GM11168 (cell line): ENCODE measurements around the gene KCNQ1.

ENCODE experiments used
- in situ Hi-C: fragments of 300-500 bp; cut with MboI; formaldehyde crosslinking; loops from one replicate; pipeline ENCODE4 v1.12.0; 2022; ENCODE audit warnings: low sequenced_read_pairs; ENCODE audit not compliant: unreplicated experiment

Gene KCNQ1

DNA sequence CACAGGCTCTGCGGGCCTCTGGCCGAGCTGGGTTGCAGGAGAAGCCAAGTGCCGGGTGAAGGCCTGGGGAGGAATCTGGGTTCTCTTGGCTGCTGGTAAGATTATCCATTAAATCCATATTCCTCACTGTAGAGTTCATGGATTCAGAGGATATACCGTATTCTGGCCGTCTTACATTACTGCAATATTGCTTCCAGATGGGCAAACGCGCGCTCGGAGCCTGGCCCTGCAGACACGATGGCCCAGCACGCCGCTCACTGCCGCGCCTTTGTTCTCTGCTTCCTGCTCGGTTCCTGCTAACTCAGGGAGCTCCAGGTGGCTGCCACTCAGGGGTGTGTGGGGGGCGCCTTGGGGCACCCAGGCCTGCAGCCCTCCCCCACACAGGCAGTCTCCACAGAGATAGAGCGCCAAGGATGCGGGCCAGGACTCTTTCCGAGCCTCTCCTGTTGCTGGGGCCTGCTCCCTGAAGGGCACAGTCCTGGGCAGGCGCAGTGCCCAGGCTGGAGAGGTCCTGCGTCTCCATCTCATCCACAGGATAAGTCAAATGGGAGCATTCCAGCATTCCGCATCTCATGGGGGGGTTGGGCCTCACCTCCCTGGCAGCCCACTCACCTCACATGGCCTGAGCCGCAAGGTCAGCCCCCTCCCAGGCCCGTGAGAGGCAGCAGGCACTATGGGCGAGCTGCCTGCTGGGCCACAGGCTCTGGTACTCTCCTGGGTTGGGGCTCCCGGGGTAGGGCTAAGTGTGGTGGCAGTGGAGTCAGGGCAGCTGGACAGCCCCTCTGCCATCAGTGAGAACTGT is 269.1 kb downstream of the KCNQ1 start:
- in situ Hi-C loops: no loop called here

DNA sequence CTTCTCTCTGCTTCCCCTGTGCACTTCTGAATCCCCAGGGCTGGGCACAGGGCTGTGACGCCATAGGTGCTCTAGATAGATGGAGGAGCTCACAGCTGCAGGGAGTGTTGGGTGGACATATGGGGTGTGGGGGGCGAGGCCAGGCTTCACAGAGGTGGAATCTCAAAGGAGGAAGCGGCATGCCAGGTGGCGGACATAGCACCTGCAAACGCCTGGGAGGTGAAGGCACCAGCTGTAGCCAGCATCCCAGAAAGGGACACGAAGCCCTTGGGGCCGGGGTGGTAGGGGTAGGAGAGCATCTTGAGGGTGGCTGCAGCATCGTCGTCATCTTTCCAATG is 269.6 kb downstream of the KCNQ1 start:
- in situ Hi-C loops: no loop called here

DNA sequence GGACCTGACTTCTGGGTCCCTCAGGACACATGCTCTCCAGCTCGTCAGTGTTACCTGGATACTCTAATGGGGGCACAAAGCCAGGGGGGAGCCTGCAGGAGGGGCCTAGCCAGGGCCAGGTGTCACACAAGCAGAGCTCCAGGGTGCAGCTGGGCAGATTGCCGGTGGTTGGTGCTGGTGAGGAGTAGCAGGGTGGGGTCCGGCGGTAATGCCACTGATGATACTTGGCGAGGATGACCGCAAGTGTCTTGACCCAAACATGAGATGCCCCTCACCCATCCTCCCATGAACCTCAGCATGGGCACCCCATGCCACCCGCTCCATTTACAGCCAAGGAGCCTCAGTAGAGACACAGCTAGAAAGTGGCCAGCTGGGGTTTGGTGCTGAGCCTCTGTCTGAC is 270.1 kb downstream of the KCNQ1 start:
- in situ Hi-C loops: no loop called here

DNA sequence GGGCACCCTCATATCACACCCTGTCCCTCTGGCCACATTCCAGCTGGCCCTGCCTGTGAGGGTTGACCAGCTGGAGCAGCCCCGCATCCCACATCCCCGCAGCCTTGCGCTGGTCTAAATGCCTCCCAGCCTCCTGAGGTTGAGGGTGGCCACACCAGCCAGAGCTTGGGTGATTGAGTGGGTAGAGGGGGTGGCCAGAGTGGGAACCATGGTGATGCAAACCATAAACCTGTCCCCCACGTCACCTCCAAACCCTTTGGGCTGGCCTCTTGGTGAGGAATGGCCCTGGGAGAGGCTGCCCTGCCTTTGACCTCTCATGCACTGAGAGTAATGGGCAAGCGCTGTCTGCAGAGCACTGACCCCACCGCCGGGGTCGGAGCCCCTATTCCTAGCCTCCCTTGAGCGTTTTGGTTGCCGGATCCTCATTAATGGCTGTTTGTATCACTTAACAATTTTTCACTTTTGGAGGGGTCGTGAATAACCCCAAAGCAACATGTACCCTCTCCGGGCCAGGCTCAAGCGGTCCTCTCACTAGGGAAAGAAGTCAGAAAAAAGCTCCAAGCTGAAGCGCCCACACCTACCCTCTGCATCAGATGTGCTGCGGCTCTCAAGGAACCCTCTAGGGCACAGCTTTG is 271.0 kb downstream of the KCNQ1 start:
- in situ Hi-C loops: no loop called here

DNA sequence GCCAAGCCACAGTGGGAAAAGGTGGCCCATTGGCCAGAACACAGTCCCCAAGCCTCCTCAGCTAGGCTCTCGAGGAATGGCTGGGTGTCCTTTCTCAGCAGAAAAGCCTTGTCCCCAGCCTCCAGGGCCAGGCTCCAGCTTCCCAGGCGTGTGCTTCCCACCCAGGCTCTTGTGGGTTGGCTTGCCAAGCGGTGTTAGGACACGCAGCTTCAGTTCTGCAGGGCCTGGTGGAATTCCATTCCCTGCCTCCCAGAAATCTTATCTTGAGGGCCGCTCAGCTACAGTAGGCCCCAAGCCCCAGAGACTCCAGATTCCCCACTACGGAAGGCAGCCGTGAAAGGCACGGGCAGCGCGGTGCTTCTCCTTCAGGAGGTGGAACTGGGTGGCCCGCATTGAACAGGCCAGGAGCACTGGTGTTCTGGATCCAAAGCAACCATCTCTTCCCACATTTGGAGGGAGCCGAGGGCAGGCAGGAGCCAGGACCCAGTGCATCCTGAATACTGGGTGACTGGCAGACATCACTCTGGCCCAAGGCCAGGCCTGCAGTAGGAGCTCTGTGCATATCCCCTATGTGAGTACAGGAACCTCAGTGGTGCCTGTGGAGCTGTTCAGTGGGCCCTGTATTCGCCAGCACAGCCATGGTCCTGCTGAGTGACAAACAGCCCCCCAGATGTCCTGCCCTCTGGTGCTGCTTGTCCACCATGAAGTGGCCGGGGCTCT is 271.7 kb downstream of the KCNQ1 start:
- in situ Hi-C loops: no loop called here

DNA sequence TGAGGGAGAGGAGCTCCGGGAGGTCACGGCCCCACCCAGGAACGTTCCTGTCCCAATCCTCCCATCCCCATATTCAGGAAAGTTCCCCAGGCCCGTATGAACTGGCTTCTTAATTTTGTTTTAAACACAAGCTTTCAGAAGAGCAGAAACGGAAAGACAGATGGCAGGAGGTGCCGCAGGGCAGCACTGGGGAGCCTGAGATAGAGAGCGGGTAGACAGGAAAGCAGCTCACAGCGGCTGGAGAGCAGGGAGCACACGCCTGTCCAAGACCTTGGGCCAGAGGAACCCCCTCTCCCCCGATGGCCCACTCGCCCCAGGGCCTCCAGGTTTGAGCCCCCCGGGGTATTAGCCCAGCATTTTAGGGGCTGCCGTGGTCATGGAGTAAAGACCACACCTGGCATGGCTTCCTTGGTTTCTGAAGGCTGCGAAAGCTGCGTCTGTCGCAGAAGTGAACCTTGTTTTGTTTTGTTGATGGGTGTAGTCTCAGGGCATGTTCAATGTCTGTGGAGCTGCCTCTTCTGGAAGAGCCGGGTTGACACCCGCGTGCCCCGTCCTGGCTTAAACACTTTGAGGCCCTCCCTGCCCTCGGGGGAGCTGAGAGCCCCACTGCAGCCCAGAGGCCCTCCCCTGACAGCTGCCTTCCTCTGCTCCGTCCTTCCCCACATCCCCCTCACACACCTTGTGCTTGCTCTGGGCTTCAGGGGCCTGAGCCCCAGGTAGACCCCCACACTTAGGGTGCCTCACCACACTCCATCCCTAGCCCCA is 272.9 kb downstream of the KCNQ1 start:
- in situ Hi-C loops: no loop called here

DNA sequence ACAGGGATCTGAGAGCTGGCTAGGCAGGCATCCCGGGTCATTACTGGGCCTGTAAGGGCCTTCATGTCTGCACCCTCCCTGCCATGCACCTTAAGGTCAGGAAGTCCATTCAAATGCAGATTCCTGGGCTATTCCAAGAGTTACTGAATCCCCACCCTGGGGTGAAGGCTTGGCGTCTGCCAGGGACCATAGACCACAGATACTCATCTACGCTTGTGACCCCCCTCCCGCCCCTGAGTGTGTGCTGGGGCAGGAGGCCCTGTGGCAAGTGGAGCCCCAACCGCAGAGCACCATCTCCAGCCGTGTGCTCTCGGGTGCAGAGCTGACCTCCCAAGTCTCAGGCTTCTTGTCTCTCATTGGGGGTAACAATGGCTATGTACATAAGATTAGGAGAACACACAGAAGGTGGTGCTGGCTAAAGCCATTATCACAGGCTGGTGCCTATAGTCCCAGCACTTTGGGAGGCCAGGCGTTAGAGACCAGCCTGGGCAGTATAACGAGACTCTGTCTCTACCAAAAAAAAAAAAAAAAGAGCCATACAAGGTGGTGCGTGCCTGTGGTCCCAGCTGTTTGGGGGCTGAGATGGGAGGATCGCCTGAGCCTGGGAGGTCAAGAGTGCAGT is 274.1 kb downstream of the KCNQ1 start:
- in situ Hi-C loops: no loop called here

DNA sequence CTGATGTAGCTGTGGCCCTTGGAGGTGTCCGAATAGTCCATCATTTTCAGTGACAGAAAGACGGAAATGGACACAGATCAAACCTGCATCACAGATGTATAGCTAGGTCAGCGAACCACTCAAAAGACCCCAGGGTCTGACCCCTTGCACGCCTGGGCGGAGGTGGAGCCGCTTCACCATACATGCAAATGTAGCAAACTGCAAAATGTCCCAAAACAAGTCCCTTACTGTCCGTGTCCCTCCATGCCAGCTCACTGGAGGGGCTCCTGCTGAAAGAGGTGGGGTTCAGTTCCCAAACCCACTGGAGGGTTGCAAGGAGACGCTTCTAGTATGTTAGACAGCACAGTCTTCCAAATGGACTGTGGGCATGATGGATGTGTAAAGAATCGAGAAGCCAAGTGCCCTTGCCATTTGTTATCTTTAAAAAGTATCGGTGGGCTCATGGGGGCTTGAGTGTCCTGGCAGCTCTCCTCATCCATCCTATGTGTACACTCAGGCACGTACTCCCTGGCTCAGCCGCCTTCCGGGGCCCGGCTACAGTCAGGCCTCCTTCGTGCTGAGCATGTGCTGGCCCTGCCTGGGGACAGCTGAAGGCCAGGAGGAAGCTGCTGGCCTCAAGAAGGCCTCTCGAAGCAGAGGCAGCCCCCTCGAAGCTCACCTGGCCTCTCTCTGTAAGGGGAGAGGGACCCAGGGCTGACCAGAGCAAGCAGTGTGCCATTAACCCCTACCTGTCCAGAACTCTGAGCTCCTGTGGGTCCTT is 275.2 kb downstream of the KCNQ1 start:
- in situ Hi-C loops: no loop called here

DNA sequence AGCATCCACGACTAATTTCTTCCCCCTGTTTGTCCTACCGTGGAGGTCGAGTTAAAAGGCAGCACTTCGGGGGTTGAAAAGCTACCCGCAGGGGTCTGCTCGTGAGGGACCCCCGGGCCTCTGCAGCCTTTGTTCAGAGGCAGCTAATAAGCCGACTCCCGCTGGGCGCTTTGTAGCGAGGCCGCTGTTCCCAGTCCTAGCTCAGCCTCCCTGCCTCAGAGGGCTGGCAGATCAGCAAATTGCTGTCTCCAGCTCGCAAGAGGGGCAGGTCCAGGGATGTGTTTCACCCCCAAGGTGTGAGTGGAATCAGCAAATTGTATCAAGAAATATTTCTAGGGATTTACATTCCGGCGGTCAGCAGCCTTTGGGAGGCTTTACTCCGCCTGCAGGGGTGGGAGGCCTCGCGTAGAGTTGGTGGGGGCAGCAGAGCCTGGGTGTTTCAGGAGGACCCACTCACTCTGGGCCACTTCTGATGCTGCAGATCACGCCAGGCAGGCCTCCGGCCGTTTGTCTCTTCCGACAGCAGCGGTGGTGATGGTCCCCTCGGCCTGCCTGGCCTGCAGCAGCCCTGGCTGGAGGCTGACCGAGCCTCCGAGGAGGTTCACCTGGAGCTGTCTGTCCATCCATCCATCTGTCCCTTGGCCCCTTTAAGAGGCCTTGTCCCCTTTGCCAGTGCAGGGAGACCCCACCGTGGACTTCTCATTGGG is 276.6 kb downstream of the KCNQ1 start:
- in situ Hi-C loops: no loop called here

DNA sequence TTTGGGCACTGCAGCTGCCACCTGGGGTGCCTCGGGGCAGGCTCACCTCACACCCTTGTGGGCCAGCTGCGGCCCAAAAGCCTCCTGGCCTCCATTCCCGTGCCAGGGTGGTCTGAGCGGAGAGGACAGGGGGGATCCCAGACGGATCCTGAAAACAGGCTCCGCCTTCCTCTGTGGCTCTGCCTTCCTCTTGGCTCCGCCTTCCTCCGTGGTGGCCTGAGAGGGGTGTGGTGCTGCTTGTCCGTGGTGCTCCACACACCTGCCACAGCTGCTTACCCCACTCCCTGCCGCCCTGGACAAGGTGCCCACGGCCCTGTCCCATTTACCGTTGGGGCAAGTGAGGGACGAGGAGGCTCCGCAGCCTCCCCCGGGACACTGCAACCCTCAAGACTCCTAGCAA is 278.1 kb downstream of the KCNQ1 start:
- in situ Hi-C loops: no loop called here

DNA sequence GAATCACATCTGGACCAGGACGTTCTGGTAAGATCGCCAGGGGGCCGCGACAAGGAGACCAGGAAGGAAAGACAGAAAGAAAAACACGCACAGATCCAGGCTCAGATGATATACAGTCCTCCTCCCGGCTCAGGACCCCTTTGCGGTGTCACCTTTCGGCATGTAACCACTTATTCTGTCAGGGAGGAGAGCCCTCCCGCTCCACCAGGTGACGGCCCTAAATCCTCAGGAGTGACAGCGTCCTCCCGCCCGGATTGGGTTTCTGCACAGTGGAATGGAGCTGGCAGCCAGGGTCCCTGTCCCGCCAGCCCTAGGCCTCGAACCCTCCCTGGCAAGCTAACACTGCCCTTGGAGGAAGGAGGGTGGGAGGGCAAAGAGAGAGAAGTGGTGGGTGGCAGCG is 279.3 kb downstream of the KCNQ1 start:
- in situ Hi-C loops: no loop called here

DNA sequence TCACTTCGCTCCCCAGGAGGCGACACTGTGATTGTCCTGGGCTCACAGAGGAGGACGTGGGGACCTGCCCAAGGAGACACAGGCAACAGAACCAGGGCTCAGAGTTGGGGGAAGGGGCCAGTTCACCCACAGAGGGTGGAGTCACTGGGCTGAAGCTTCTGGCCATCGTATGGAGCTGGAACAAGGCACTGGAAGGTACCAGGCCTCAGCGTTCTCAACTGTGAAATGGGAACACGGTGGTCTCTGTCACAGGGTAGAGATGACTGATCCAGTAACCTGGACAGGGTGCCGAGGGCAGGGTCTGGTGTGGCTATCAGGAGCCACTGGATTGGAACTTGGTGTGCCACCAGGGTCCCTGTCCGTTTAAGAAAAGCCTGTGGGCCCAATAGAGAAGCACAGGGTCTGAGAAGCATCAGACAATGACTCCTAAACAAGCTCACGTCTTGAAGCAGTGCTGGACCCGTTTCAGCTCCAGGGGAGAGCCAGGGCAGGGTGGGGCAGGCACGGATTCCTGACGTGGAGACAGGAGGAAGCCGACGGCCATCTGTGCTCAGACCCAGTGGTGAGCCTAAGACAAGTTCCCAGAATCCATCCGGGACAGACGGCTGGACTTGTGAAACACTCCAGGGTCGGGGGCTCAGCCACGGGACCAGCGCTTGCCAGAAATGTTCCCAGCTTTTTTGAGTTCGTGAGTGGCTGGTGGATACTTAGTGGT is 280.0 kb downstream of the KCNQ1 start:
- in situ Hi-C loops: no loop called here

DNA sequence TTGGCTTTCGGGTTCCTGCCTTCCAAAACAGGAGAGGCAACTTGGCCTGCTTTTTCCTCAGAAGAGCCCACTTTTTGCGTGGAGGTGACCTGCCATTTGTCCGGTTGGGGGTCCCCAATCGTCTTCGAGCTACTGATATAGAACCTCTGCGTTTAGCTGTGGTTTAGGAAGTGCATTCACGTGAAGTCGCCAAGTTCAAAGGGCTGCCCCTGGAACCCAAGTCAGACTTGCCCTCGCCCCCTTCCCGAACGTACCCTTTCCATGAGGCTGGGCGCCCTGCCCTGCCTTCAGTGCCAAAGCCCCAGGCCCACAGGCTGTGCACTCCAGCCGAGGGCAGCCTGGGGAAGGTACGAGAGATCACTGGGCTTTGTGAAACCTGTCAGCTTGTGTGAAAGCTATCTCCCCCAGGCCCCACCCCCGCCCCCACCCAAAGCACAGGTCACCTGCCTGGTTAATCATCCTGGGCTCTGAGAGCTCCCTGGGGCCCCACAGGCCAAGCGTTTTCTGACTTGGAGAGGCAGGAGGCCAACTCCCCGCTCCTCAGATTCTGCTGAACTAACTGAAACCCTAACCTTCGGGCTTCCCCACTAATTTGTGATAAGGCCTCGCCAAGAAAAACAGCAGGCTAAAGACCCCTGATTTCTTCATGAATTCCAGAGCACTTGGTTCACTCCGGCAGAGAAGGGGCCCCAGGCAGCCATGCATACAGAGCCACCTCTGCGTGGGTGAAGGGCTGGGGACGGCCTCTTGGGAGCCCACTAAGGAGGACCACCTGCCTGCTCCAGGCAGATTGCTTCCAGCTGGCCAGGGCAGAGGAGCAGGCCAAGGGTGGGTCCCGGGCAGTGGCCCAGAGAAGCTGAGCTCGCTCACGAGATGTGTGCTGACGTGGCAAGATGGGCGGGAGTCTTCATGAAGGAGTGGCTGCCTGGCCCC is 280.8 kb downstream of the KCNQ1 start:
- in situ Hi-C loops: no loop called here

DNA sequence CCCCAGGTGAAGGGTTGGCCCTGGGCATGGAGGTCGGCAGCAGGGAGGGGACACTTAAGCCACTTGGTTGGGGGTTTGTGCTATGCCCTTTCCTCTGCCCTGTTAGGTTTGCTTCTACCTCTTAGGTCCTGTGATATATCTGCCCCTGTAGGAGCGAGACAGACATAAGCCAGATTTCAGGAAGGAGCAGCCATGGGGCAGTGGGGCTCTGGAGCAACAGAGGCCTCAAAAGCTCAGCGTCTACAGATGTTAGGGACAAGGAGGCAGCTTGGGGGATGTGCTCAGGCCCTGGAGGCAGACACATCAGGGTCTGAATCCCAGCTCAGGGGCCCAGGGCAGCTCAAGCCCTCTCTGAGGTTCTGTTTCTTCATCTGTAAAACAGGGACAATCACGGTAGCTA is 282.2 kb downstream of the KCNQ1 start:
- in situ Hi-C loops: no loop called here

DNA sequence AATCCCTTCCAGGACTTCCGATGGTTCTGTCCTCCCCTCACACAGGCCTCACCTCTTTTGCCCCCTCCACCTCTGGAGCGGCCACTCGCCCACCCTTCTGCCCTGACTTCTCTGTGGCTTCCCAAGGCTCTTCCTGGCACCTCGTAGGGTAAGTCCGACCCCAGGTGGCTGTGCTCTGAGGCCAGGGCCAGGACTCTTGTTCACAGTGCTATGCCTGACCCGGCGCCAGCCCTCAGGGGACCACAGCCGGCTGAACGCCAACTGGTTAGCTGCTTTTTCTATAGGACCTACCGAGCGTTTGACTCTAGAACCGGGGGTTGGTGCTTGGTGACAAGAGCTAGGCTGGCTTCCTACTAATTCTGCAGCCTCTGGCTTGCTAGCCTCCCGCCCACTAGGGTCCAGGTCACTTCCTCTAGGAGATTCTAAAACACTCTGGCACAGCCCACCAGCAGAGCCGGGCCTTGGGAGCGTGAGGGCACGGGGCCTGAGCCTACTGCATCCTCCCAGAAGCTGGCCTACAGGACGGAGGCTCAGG is 283.4 kb downstream of the KCNQ1 start:
- in situ Hi-C loops: no loop called here

DNA sequence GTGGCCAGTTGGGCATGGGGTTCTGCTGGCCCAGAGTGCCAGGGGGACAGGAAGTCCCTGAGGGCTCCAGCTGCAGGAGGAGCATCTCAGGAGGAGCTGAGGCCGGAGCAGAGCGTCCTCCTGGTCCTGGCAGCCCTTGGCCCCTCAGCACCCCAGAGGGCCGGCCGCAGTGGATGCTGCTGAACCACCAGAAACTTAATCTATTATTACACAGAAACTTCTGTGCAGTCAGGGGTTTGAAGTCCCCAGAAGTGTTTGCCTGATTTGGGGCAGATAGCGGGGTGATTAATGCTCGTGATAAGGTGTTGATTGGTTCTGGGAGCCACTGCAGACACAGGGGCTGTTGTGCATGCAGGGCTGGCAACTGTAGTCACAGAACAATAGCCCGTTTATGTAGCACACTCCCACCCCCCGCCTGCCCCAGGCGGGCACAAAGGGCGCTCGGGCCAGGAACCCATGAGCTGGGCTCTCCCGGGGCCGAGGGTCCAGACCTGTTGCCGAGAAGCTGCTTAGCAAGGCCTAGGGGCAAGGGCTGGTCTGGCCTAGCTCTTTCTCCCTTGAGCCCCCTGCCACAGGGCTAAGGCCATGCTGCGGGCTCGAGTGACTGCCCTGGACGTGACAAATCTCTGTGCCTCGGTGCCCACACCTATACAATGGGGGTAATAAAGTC is 284.0 kb downstream of the KCNQ1 start:
- in situ Hi-C loops: no loop called here

DNA sequence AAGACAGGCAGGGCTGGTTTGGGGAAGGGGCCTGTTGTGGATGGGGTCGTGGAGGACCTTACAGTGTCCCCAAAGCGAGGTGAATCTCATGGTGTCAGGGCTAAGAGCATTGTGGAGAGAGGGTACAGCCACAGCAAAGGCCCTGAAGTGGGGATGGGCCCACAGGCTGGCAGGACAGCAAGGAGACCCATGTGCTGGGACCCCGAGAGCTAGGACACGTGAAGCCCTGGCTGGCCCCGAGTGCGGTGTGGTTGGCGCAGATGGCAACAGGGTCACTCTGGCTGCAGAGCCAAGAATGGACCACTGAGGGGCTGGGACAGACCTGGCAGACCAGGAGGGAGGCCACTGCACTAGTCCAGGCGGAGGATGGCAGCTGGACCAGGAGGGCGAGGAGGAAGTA is 285.0 kb downstream of the KCNQ1 start:
- in situ Hi-C loops: no loop called here
